K562 (cell line): Measurements from ENCODE around the gene LRRC10. TPM values are rescaled to one million over a fixed set of nuclear protein-coding genes. Genes with fewer than 3 reads are reported as not detected.
"Not testable (repeated sequence)": the region's sequence is repeated elsewhere in the genome, so short reads cannot be mapped to it uniquely, and the experiment has no call there.

Experiments
- ATAC-seq: fragments of 200-7000 bp; cut with Tn5 transposase; 3 replicates; pipeline ENCODE4 v1.9.1; 2020; ENCODE audit warnings: moderate library complexity
- BruUV-seq: library from RNA; stranded (reverse); fragments of 400-500 nt; replicated peaks from 2 replicates; lab custom pipeline; 2021; lab: Mats Ljungman, UMichigan
- CTCF ChIA-PET: fragments of 300-600 bp; formaldehyde crosslinking; extraction: SDS; loops from one replicate; lab custom pipeline; 2021; ENCODE audit warnings: low intra/inter-chr PET ratio; lab: Yijun Ruan, JAX
- POLR2A ChIA-PET: fragments of 300-600, 350-650 bp; sonication (Branson Sonifier 250); formaldehyde crosslinking; extraction: SDS; loops from one replicate; lab custom pipeline; 2021; ENCODE audit warnings: antibody characterized with exemption, inconsistent platforms; lab: Yijun Ruan, JAX
- DNase-seq, 4 experiments: peaks; one replicate each; pipeline versions ENCODE4 v3.0.0 to v3.0.0-alpha.2; 2011 to 2018; ENCODE audit warnings: low spot score in 3 of 4, mixed read lengths in 3 of 4; ENCODE audit errors: extremely low read depth in 1 of 4
- FAIRE-seq: peaks from 2 replicates; lab custom pipeline; 2011; peaks lifted over from hg19 to GRCh38; lab: Jason Lieb, UNC
- H2AFZ ChIP-seq: 2 replicates; pipeline ENCODE4 v1.6.0; 2011; ENCODE audit warnings: low read depth, low read length, control low read depth, inconsistent platforms
- H3K27ac ChIP-seq: fragments of 200-600 bp; 3 replicates; pipeline ENCODE4 v1.8.0; 2011; ENCODE audit warnings: low read depth, mild to moderate bottlenecking, control low read depth, inconsistent platforms, low read length, moderate library complexity, mixed read lengths; ENCODE audit errors: extremely low read depth
- H3K27me3 ChIP-seq, 2 experiments: fragments of 300-600 bp in 1 of 2; 2 replicates in 1 of 2; 3 replicates in 1 of 2; pipeline versions ENCODE4 v1.6.0 to v1.8.0; 2011; ENCODE audit warnings: inconsistent platforms in 2 of 2, low read length in 2 of 2, mild to moderate bottlenecking in 1 of 2, mixed read lengths in 1 of 2, moderate library complexity in 1 of 2; ENCODE audit not compliant: control insufficient read depth in 2 of 2, insufficient read depth in 2 of 2
- H3K36me3 ChIP-seq: fragments of 300-600 bp; 3 replicates; pipeline ENCODE4 v1.8.0; 2011; ENCODE audit warnings: mild to moderate bottlenecking, low read length, inconsistent platforms; ENCODE audit not compliant: control insufficient read depth, insufficient read depth
- H3K4me1 ChIP-seq, 2 experiments: fragments of 200-600 bp in 1 of 2; replicated peaks in 1 of 2; 2 replicates in 1 of 2; 3 replicates in 1 of 2; pipeline versions ENCODE4 v1.5.1 to v1.8.0; 2011; ENCODE audit warnings: inconsistent platforms in 2 of 2, low read length in 2 of 2, mild to moderate bottlenecking in 1 of 2, mixed read lengths in 1 of 2, moderate library complexity in 1 of 2; ENCODE audit not compliant: control insufficient read depth in 2 of 2, insufficient read depth in 2 of 2
- H3K4me2 ChIP-seq: 2 replicates; pipeline ENCODE4 v1.6.1; 2011; ENCODE audit warnings: low read length, control low read depth, inconsistent platforms, mixed read lengths; ENCODE audit not compliant: insufficient read depth
- H3K4me3 ChIP-seq: fragments of 200-600 bp; sonication (generic), shearing (Covaris generic); 2 replicates; pipeline ENCODE4 v1.5.1; 2016; ENCODE audit warnings: control low read depth, inconsistent platforms
- H3K79me2 ChIP-seq: fragments of 200-600 bp; 3 replicates; pipeline ENCODE4 v1.8.0; 2011; ENCODE audit warnings: low read length, inconsistent platforms; ENCODE audit not compliant: control insufficient read depth, insufficient read depth
- H3K9ac ChIP-seq, 2 experiments: 2 replicates each; pipeline versions ENCODE4 v1.6.0 to v1.6.1; 2011; ENCODE audit warnings: low read depth in 2 of 2, low read length in 2 of 2, control low read depth in 1 of 2, inconsistent platforms in 1 of 2, mild to moderate bottlenecking in 1 of 2, mixed read lengths in 1 of 2; ENCODE audit not compliant: insufficient read depth in 1 of 2
- H3K9me1 ChIP-seq: one replicate; pipeline ENCODE4 v1.6.0; 2011; ENCODE audit warnings: inconsistent platforms, mild to moderate bottlenecking, low read length, moderate library complexity; ENCODE audit not compliant: control insufficient read depth, insufficient read depth
- H3K9me3 ChIP-seq: replicated peaks from 2 replicates; pipeline ENCODE4 v1.5.1; 2011; ENCODE audit warnings: low read depth, low read length, inconsistent platforms; ENCODE audit not compliant: control insufficient read depth, insufficient read depth
- H4K20me1 ChIP-seq: replicated peaks from 2 replicates; pipeline ENCODE4 v1.6.1; 2011; ENCODE audit warnings: low read length, inconsistent platforms, mixed read lengths; ENCODE audit not compliant: control insufficient read depth, insufficient read depth
- CTCF ChIP-seq, 3 experiments: IDR thresholded peaks in 2 of 3; conservative IDR thresholded peaks in 1 of 3; 2 replicates each; pipeline ENCODE4 v1.5.1; 2011 to 2012; ENCODE audit warnings: low read length in 3 of 3, mild to moderate bottlenecking in 3 of 3, control low read depth in 2 of 3, improper control_type of control experiment in 1 of 3, inconsistent platforms in 1 of 3, low read depth in 1 of 3, mixed read lengths in 1 of 3, moderate library complexity in 1 of 3; ENCODE audit not compliant: insufficient read depth in 2 of 3
- EHMT2 ChIP-seq: fragments of 450-650 bp; IDR thresholded peaks from 2 replicates; pipeline ENCODE4 v1.6.1; 2018; ENCODE audit warnings: antibody characterized with exemption
- TCF15 ChIP-seq: fragments of 250-450 bp; sonication (Bioruptor Pico); IDR thresholded peaks from 2 replicates; pipeline ENCODE4 v1.8.0; 2022; ENCODE audit warnings: moderate library complexity, mild to moderate bottlenecking, inconsistent platforms
- ZNF146 ChIP-seq: IDR thresholded peaks from one replicate; pipeline ENCODE4 v1.6.1; 2018; ENCODE audit warnings: missing compliant biosample characterization; ENCODE audit not compliant: unreplicated experiment
- WGBS: fragments of 100-300 bp; shearing (Covaris generic); methylation state at CpG from one replicate; pipeline ENCODE4 v1.1.6; 2016; ENCODE audit warnings: low coverage, mixed read lengths; ENCODE audit not compliant: insufficient coverage; ENCODE audit errors: missing lambda C conversion rate; 5-methylcytosine and 5-hydroxymethylcytosine counted together
- in situ Hi-C: fragments of 300-500 bp; cut with MboI; formaldehyde crosslinking; loops from 4 replicates; pipeline ENCODE4 v1.15.0; 2018; ENCODE audit warnings: inconsistent platforms, mixed read lengths
- intact Hi-C: fragments of 100-400 bp; cut with micrococcal nuclease; formaldehyde crosslinking; loops from 2 replicates; pipeline ENCODE4 v1.14.2; 2022
- polyA plus RNA-seq, 8 experiments: library from polyadenylated mRNA; depleted of rRNA in 4 of 8; stranded (reverse) in 5 of 8; unstranded in 3 of 8; fragments of >200 nt; fragmentation: Nextera tagmentation in 2 of 8; fragmentation: Illumina TruSeq in 1 of 8; extraction: Ambion mirVana in 2 of 8; extraction: Trizol in 1 of 8; gene quantifications; 2 replicates each; pipeline versions ENCODE4 v1.2.1 to v1.2.3, GENCODE V29; 2011 to 2014; ENCODE audit warnings: inconsistent platforms in 1 of 8, missing spikeins in 1 of 8
- total RNA-seq, 7 experiments: library from RNA; depleted of rRNA in 6 of 7; stranded (reverse); fragments of >200 nt in 6 of 7; fragmentation: Illumina TruSeq in 2 of 7; extraction: Trizol in 2 of 7; gene quantifications; 2 replicates each; pipeline versions ENCODE4 v1.2.1 to v1.2.3, GENCODE V29; 2011 to 2021; ENCODE audit warnings: low replicate concordance in 1 of 7
- TF ChIP-seq, protein P1 (sequence below): fragments of 450-650 bp; IDR thresholded peaks from 2 replicates; pipeline ENCODE4 v1.6.1; 2016; ENCODE audit warnings: antibody characterized with exemption

Gene LRRC10
- total and polyA plus RNA-seq, 9 of the 15 experiments (the other 6 are each of a cell fraction or from before 2014, with no cell fraction given): 0.09 TPM; not detected in 8

DNA sequence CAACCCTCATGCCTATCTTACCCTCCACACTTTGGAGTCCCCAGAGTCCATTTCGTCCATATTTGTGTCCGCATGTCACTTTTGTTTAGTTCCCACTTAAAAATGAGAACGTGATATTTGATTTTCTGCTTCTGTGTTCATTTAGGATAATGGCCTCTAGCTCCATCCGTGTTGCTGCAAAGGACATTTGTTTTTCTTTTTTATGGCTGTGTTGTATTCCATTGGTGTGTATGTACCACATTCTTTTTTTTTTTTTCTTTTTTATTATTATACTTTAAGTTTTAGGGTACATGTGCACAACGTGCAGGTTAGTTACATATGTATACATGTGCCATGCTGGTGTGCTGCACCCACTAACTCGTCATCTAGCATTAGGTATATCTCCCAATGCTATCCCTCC is 7.2 kb downstream of the LRRC10 start:
- POLR2A ChIA-PET: interaction anchor here (0.9 kb wide), 2 partner anchors 14 to 18 kb away, joined by 3 to 4 read pairs; partner anchors contain the start of gene CCT2
- H3K9ac ChIP-seq, ATAC-seq, BruUV-seq, H2AFZ ChIP-seq, H3K4me1 ChIP-seq, H3K79me2 ChIP-seq, H4K20me1 ChIP-seq, H3K4me2 ChIP-seq, H3K27ac ChIP-seq, CTCF ChIA-PET, intact Hi-C loops, DNase-seq, in situ Hi-C loops, H3K27me3 ChIP-seq, H3K9me1 ChIP-seq, H3K9me3 ChIP-seq, FAIRE-seq, H3K4me3 ChIP-seq: not testable (repeated sequence)
- peaks cover 46% of the 10 kb centered on the region for H3K36me3 ChIP-seq
- 98% methylated on average over 4 of the region's 6 CpGs for WGBS
- peak; percentile 50 for TF ChIP-seq ZNF146

GRCh38 chr12:69602954-69603353 is 7.8 kb downstream of the LRRC10 start:
- no peak overlapping the region for H3K4me3 ChIP-seq
- peak; percentile 45; the same call in 2 of the 3 replicates for ATAC-seq
- BruUV-seq: TSS peak; percentile 18
- peaks cover 52% of the 10 kb centered on the region for H3K36me3 ChIP-seq
- intact Hi-C loops: no loop called here
- H2AFZ ChIP-seq: no peak overlapping the region
- TF ChIP-seq EHMT2: no peak
- TF ChIP-seq CTCF (IDR thresholded peaks at IDR 0.05 in 2 of 3, conservative IDR thresholded peaks at IDR 0.05 in 1 of 3; ENCODE audit: insufficient read depth in 2 of 3, low read depth in 1 of 3, low read length in 3 of 3): 0 out of 6 replicates have a peak, but pooled peaks of 1 of the 3 experiments have one; percentile 13
- no peak for TF ChIP-seq TCF15 (CRISPR knock-in tag)
- TF ChIP-seq, protein P1, sequence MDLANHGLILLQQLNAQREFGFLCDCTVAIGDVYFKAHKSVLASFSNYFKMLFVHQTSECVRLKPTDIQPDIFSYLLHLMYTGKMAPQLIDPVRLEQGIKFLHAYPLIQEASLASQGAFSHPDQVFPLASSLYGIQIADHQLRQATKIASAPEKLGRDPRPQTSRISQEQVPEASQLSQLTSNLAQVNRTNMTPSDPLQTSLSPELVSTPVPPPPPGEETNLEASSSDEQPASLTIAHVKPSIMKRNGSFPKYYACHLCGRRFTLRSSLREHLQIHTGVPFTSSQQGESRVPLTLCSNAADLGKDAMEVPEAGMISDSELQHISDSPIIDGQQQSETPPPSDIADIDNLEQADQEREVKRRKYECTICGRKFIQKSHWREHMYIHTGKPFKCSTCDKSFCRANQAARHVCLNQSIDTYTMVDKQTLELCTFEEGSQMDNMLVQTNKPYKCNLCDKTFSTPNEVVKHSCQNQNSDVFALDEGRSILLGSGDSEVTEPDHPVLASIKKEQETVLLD: no peak
- TF ChIP-seq, all 486 proteins: peak for 1
- ChIA-PET POLR2A (interaction anchor here (0.9 kb wide), 2 partner anchors 14 to 18 kb away, joined by 3 to 4 read pairs; partner anchors contain the start of gene CCT2), CTCF (no interaction called here)
- Histone ChIP-seq H3K4me2 (no peak overlapping the region), H3K27me3 (no peaks in the 10 kb centered on the region), H3K79me2 (no peaks in the 10 kb centered on the region), H3K9me3 (0 out of 2 replicates have a peak, but pooled peaks cover 3% of the 10 kb centered on the region), H3K27ac (no peak overlapping the region), H4K20me1 (no peaks in the 10 kb centered on the region), H3K9ac (no peak overlapping the region), H3K9me1 (no peaks in the 10 kb centered on the region), H3K4me1 (peaks cover 2 to 4% of the 10 kb centered on the region in 2 experiments; a peak in 4 of 5 replicates)
- in situ Hi-C loops: no loop called here
- FAIRE-seq (no peak), DNase-seq (no peak)
